Stimulated activated CD4-positive, alpha-beta T cell treated with anti-CD3 and anti-CD28 coated beads, TNF-alpha, amount 100 ng/mL, for 4 hours (primary cell): ENCODE data around the gene PRKAR2A.
A peak's percentile ranks its signal among the peaks of the same experiment; 100 is the strongest.
"Not testable (repeated sequence)": the region's sequence is repeated elsewhere in the genome, so short reads cannot be mapped to it uniquely, and the experiment has no call there.

Source experiments
- DNase-seq, 3 experiments: peaks; one replicate each; pipeline ENCODE4 v3.0.0-alpha.2; 2020; ENCODE audit warnings: low read depth in 3 of 3

PRKAR2A gene

GRCh38 chr3:48782046-48782445, 65.6 kb downstream of the PRKAR2A start:
- DNase-seq: no peak

GRCh38 chr3:48778565-48778964, 69.1 kb downstream of the PRKAR2A start:
- not testable (repeated sequence) for DNase-seq

- DNase-seq: no peak
Measured at GRCh38 chr3:48776854-48777253, 70.8 kb downstream of the PRKAR2A start.

- DNase-seq: no peak
Measured at GRCh38 chr3:48770192-48770502, 77.5 kb downstream of the PRKAR2A start.

- no peak for DNase-seq
Measured at GRCh38 chr3:48765376-48765775, 82.3 kb downstream of the PRKAR2A start.

DNA sequence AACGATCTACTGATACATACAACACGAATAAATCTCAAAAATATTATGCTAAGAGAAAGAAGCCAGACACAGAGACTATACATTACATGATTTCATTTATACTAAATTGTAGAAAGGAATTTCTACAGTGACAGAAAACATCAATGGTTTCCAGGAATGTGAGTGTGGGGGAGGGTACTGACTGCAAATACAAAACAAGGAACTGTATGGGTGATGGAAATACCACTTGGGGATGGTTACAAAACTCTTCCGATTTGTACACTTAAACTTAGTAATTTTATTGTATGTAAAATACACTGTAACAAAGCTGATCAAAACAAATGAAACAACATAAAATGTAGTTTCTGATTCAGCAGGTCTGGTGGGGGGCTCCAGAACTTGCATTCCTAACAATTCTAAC, 84.9 kb downstream of the PRKAR2A start:
- no peak for DNase-seq

- not testable (repeated sequence) for DNase-seq
Measured at GRCh38 chr3:48759991-48760540, 87.6 kb downstream of the PRKAR2A start.

DNA sequence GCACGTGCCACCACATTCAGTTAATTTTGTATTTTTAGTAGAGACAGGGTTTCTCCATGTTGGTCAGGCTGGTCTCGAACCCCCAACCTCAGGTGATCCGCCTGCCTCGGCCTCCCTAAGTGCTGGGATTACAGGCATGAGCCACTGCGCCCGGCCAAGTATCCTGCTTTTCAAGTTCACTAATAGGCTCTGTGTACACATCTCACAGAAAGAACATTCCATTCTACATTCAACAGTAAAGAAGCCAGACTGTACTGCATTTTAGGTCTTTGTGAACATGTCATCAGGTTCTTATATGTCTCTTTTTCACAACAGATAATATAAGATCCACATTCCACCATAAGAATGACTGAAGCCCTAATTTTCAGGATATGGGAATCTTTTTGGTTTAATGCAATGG, 88.1 kb downstream of the PRKAR2A start:
- not testable (repeated sequence) for DNase-seq

- no peak for DNase-seq
Measured at GRCh38 chr3:48759071-48759470, 88.6 kb downstream of the PRKAR2A start.

- no peak for DNase-seq
Measured at GRCh38 chr3:48756640-48757039, 91.0 kb downstream of the PRKAR2A start.

DNA sequence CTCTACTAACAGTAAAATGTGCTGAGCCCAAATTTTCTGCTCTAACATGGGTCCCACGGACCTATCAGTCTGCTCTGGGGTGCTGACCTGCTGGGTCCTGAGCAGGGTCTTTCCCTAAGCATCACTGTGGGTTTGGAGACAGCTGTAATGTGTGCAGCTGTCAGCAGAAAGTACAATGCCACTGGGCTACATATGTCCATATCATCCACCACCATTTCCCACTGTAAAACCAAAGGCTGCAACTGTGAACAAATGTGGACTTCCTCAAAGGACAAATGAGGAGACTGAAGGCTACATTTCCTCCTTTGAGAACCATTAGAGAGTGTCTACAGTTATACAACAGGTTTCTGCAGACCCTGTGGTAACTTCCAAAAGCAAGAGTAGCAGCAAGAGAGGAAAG, 96.8 kb downstream of the PRKAR2A start:
- DNase-seq: no peak

DNA sequence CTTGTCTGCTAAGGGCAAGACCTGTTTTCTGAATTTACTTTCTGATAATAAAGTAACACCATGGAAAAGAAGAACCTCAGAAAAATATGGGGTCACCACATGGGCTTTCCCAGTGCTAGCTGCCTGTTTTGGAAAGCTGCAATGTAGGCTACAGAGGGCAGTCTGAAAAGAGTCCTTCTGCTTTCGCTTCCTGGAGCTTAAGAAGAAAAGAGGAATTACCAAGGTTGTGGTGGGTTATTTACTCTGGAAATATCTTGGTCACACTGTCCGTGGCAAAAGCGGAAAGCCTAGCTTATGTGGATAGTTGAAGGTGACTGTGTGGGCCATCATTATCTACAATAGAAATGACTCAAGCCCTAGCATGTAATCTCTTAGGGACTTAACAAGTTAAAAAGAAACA, 98.9 kb downstream of the PRKAR2A start:
- DNase-seq: no peak

DNA sequence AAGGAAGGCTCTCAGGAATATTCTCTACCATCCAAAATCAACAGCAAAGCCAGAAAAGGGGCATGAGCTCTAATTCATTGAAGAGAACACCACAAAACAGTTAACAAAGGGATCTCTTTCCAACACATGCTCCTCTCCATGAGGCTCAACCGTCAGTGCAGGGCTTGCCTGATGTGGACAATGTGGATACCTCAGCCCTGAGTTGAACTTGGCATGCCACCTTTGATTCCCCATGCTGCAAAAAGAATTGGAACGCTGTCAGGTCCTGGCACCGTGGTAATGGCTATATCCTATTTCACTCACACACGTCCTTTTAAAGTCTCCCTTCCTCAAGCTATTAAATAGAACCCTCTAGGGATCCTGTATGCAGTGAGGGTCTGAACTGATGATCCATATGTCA, 100.0 kb downstream of the PRKAR2A start:
- no peak for DNase-seq

DNA sequence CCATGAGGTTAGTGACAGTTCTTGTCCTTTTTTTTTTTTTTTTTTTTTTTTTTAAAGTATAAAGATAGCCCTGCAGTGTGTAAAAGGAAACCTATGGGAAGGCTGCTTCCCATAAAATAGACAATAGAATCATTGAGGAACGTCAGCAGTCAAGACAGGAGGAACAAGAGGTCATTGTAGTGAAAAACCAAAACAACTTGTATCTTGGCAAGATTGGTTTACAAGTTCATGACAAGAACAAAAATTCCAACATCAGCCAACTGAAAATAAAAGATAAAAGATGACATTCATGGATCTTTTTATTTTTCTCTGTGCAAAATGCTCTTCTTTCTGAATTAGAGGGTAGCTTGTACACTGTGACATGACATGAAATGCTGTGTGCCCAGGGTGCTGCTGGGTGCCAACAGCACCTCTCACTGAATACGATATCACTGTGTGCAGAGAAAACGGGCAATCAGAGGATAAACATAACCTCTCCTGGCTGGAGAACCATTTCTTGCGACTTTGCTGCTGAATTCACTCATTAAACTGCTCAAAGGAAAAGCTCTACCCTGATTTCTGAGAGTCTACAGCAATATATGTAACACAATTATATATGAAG, 100.6 kb downstream of the PRKAR2A start:
- no peak for DNase-seq

DNA sequence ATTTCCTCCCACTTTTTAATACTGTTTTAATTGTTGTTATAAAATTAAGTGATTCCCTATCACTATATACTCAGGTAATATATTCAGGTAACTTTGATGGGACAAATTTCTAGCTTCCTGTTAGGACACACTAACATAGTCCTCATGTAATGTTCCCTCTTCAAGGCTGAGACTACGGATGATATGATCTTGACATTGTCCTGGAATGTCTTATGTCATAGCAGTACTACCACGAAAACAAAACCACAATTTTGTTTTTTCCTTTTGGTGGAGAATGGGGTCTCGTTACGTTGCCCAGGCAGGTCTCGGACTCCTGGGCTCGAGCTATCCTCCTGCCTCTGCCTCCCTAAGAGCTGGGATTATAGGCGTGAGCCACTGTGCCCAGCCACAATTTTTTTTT, 103.9 kb downstream of the PRKAR2A start:
- DNase-seq: no peak

DNA sequence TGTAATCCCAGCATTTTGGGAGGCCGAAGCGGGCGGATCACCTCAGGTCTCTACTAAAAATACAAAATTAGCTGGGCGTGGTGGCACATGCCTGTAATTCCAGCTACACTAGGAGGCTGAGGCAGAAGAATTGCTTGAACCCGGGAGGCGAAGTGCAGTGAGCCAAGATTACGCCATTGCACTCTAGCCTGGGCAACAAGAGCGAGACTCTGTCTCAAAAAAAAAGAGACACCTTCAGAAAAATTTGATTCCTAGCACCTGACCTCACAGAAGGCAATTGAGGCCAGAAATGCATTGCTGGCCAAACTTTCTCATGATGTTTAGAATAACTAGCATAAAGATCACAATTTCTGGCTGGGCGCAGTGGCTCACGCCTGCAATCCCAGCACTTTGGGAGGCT, 106.4 kb downstream of the PRKAR2A start:
- not testable (repeated sequence) for DNase-seq

DNA sequence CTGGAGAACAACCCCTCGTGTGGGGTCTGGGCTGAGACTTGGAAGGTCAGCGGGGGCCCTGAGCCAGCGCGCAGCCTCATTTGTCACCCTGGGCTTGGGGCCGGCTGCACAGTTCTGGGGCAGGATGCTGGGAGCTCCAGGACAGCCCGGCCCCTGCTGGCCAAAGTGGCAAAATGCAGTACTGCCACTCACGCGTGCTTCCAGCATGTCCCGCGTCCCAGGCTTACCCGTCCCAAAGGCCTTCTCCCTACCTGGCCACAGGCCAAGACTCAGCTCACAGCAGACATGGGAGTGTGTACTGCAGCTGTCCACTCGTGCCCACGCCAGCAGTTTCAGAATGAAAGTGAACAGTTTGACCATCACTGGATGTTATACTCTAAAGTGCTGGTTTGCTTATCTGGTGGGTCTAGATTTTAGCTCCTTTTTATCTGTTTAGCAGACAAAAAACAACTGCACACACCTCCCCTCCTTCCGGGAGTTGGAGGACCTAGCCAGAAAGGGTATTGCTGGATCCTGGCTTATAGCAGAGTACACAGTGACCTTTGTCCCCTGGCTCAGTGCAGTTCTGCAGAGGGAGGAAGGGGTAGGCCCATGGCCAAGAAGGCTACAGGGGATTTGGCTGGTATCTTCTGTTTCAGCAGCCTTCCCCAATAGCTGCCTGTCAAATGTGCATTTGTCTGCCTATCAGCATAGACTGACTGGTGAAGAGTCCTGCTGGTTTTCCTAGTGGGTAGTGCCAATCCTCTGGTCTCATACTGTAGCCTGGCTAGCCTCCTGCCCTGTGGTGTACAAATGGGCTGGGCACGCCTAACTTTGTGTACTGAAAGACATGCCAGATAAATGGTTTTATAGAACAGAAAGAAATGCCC, 107.5 kb downstream of the PRKAR2A start:
- DNase-seq: peak; percentile 17 to 22 (median 17)

- DNase-seq: no peak
Measured at GRCh38 chr3:48739617-48739954, 108.1 kb downstream of the PRKAR2A start.

DNA sequence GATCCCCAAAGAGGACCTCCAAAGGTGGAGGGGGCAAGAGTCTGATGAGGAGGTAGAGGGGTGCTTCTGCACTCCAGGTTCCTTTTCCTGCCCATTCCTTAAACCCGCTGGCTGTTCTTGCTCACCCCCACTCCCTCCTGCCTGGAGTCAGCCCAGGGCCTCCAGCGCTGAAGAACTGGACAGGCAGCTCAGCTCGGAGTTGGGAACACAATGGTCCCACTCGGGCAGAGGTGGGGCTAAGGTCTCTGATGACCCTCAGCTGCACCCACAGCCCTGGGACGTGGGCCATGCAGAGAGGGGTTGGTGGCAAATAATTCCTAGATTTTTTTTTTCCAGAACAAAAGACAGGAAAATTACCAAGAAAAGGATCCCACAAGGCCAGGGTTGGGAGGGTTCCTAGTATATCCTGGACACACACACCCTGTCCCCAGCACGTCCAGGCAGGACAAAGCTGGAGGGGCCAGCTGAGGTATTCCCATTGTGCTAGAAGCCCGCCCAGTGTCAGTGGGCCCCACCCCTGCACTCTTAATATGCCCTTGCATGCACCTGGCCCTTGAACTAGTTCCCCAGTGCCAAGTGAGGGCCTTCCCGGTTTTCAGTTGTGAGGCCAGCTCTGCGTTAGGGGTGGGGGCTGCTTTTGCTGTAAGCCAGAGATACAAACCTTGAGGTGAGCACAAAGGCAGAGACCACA, 108.6 kb downstream of the PRKAR2A start:
- no peak for DNase-seq

- DNase-seq: no peak
Measured at GRCh38 chr3:48738144-48738536, 109.5 kb downstream of the PRKAR2A start.

GRCh38 chr3:48735075-48735767, 112.5 kb downstream of the PRKAR2A start:
- DNase-seq: not testable (repeated sequence)

DNA sequence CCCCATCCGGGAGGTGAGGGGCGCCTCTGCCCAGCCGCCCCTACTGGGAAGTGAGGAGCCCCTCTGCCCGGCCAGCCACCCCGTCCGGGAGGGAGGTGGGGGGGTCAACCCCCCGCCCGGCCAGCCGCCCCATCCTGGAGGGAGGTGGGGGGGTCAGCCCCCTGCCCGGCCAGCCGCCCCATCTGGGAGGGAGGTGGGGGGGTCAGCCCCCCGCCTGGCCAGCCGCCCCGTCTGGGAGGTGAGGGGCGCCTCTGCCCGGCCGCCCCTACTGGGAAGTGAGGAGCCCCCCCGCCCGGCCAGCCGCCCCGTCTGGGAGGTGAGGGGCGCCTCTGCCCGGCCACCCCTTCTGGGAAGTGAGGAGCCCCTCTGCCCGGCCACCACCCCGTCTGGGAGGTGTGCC, 113.1 kb downstream of the PRKAR2A start:
- DNase-seq: not testable (repeated sequence)
